ENCODE results near the gene USP40. TPM values are rescaled to one million over a fixed set of nuclear protein-coding genes. Genes with fewer than 3 reads are reported as not detected.

Gene USP40
- polyA plus RNA-seq, 2 of the 4 experiments (the other 2 are of a cell fraction) = 22.9 to 57.0 TPM

- Histone ChIP-seq H3K4me3 (no peak overlapping the region), H3K27ac (peak overlapping the region in 1 of 2 experiments; percentile 80; a peak in 4 of 6 replicates), H3K9me3 (no peaks in the 10 kb centered on the region), H3K4me1 (peaks cover 53% of the 10 kb centered on the region), H3K4me2 (no peak overlapping the region)
- no peak for TF ChIP-seq FOSB (CRISPR knock-in tag; IDR thresholded peaks at IDR 0.05)
- no peak for TF ChIP-seq RNF2 (IDR thresholded peaks at IDR 0.05; ENCODE audit: borderline replicate concordance, low read depth)
- no peak for TF ChIP-seq SREBF2 (IDR thresholded peaks at IDR 0.05)
- no peak for TF ChIP-seq POLR2AphosphoS2 (conservative IDR thresholded peaks at IDR 0.05; ENCODE audit: low read length)
- no peak for TF ChIP-seq HOXB5 (CRISPR knock-in tag; IDR thresholded peaks at IDR 0.05)
- TF ChIP-seq EHF (CRISPR knock-in tag; IDR thresholded peaks at IDR 0.05) = no peak
- no peak for TF ChIP-seq RARB (CRISPR knock-in tag; IDR thresholded peaks at IDR 0.05)
- no peak for TF ChIP-seq JUNB (IDR thresholded peaks at IDR 0.05)
- no peak for TF ChIP-seq POLR2A (IDR thresholded peaks at IDR 0.05; ENCODE audit: low read length)
- TF ChIP-seq ZNF302 (CRISPR knock-in tag; IDR thresholded peaks at IDR 0.05) = no peak
- TF ChIP-seq EHMT2 (IDR thresholded peaks at IDR 0.05; ENCODE audit: low read depth) = no peak
- TF ChIP-seq FOSL2 (IDR thresholded peaks at IDR 0.05) = no peak
- TF ChIP-seq FOSL2 (CRISPR knock-in tag; IDR thresholded peaks at IDR 0.05) = no peak
- no peak for TF ChIP-seq NFE2L2 (conservative IDR thresholded peaks at IDR 0.05; ENCODE audit: low read length)
- TF ChIP-seq NPAS2 (CRISPR knock-in tag; IDR thresholded peaks at IDR 0.05; ENCODE audit: borderline replicate concordance) = no peak
- TF ChIP-seq PBX3 (IDR thresholded peaks at IDR 0.05) = no peak
- TF ChIP-seq FOXS1 (CRISPR knock-in tag; IDR thresholded peaks at IDR 0.05) = no peak
- no peak for TF ChIP-seq CHD4 (IDR thresholded peaks at IDR 0.05; ENCODE audit: borderline replicate concordance)
- no peak for TF ChIP-seq CHD2 (IDR thresholded peaks at IDR 0.05; ENCODE audit: low read length, partially characterized antibody)
- no peak for TF ChIP-seq JUN (IDR thresholded peaks at IDR 0.05)
- ATAC-seq = peak in 1 of 2 experiments; percentile 7; a peak in 3 of 6 replicates
- WGBS (ENCODE audit: missing lambda C conversion rate) = 96% methylated on average over 20 of the region's 20 CpGs
- POLR2A ChIA-PET = interaction anchor here (0.7 to 1.4 kb wide), 2 partner anchors 23 to 38 kb away, joined by 3 read pairs; no protein-coding TSS in a partner anchor
- DNase-seq (ENCODE audit: low read depth in 1 of 2, low spot score in 1 of 2) = no peak
- FAIRE-seq = no peak
- CTCF ChIA-PET = interaction anchor here (0.6 to 4.5 kb wide), 8 partner anchors 10 to 374 kb away, joined by 3 to 22 read pairs (median 4); no protein-coding TSS in a partner anchor
Observed at GRCh38 chr2:233458031-233458610, 108.5 kb downstream of the USP40 start.

- Histone ChIP-seq H3K4me1 (peaks cover 59% of the 10 kb centered on the region), H3K4me3 (no peak overlapping the region), H3K27ac (peak overlapping the region; percentile 12 to 80; a peak in 5 of 6 replicates), H3K9me3 (no peaks in the 10 kb centered on the region), H3K4me2 (no peak overlapping the region)
- ATAC-seq (no peak), FAIRE-seq (no peak), DNase-seq (ENCODE audit: low read depth in 1 of 2, low spot score in 1 of 2) (no peak)
- CTCF ChIA-PET = interaction anchor here (0.6 to 4.5 kb wide), 5 partner anchors 9 to 375 kb away, joined by 3 to 22 read pairs (median 13); no protein-coding TSS in a partner anchor
- WGBS (ENCODE audit: missing lambda C conversion rate) = 94% methylated on average over 5 of the region's 5 CpGs
- POLR2A ChIA-PET = interaction anchor here (1.4 kb wide), 1 partner anchor 37 kb away, joined by 3 read pairs; no protein-coding TSS in a partner anchor
- TF ChIP-seq USF2 (IDR thresholded peaks at IDR 0.05) = no peak
- no peak for TF ChIP-seq KDM1A (IDR thresholded peaks at IDR 0.05; ENCODE audit: low read depth)
- TF ChIP-seq CBX8 (IDR thresholded peaks at IDR 0.05) = no peak
- TF ChIP-seq SREBF2 (IDR thresholded peaks at IDR 0.05) = no peak
- TF ChIP-seq HES2 (IDR thresholded peaks at IDR 0.05) = no peak
- TF ChIP-seq EP300 (IDR thresholded peaks at IDR 0.05) = no peak
- no peak for TF ChIP-seq HEYL (CRISPR knock-in tag; IDR thresholded peaks at IDR 0.05)
- TF ChIP-seq ESRRA (IDR thresholded peaks at IDR 0.05; ENCODE audit: borderline replicate concordance, low read length) = no peak
- no peak for TF ChIP-seq FOXS1 (CRISPR knock-in tag; IDR thresholded peaks at IDR 0.05)
- no peak for TF ChIP-seq EHF (CRISPR knock-in tag; IDR thresholded peaks at IDR 0.05)
- TF ChIP-seq CEBPB (IDR thresholded peaks at IDR 0.05) = no peak
- TF ChIP-seq E2F6 (IDR thresholded peaks at IDR 0.05; ENCODE audit: borderline replicate concordance, low read depth) = no peak
- no peak for TF ChIP-seq BHLHE40 (IDR thresholded peaks at IDR 0.05; ENCODE audit: low read depth, low read length)
- no peak for TF ChIP-seq CTCF (IDR thresholded peaks at IDR 0.05)
- no peak for TF ChIP-seq NPAS2 (CRISPR knock-in tag; IDR thresholded peaks at IDR 0.05; ENCODE audit: borderline replicate concordance)
Observed at GRCh38 chr2:233457356-233457755, 109.2 kb downstream of the USP40 start.
